Activated CD8-positive, alpha-beta memory T cell treated with anti-CD3 and anti-CD28 coated beads, Interleukin-2, amount 10 ng/mL, durations not matched to agents 7 days and 5 days (primary cell): ENCODE results near the gene KCND1. TPM values are rescaled to one million over a fixed set of nuclear protein-coding genes. Genes with fewer than 3 reads are reported as not detected.

Experiments
- ATAC-seq: fragments of 150-1000 bp; cut with Tn5 transposase; one replicate; pipeline ENCODE4 v1.10.0; 2021; ENCODE audit warnings: moderate library complexity
- CTCF ChIA-PET: fragments of 350-600 bp; sonication (Branson Sonifier 250); formaldehyde crosslinking; loops from one replicate; lab custom pipeline; 2021; ENCODE audit warnings: antibody characterized with exemption; lab: Charles Lee
- DNase-seq: peaks from one replicate; pipeline ENCODE4 v3.0.0-alpha.2; 2020
- H3K27ac Mint-ChIP-seq: one replicate; pipeline ENCODE4 v1.8.0; 2021; ENCODE audit warnings: mild to moderate bottlenecking, mixed read lengths
- H3K27me3 Mint-ChIP-seq: one replicate; pipeline ENCODE4 v1.8.0; 2021; ENCODE audit warnings: mixed read lengths
- H3K36me3 Mint-ChIP-seq: one replicate; pipeline ENCODE4 v1.8.0; 2021; ENCODE audit warnings: mild to moderate bottlenecking, mixed read lengths
- H3K4me1 Mint-ChIP-seq: one replicate; pipeline ENCODE4 v1.8.0; 2021; ENCODE audit warnings: mixed read lengths
- H3K4me3 Mint-ChIP-seq: one replicate; pipeline ENCODE4 v1.8.0; 2021; ENCODE audit warnings: mild to moderate bottlenecking, moderate library complexity, mixed read lengths
- H3K9me3 Mint-ChIP-seq: one replicate; pipeline ENCODE4 v1.8.0; 2022; ENCODE audit warnings: low read depth, mixed read lengths
- total RNA-seq, 2 experiments: library from RNA; stranded (reverse); gene quantifications; one replicate each; pipeline ENCODE4 v1.2.3, GENCODE V29; 2021

KCND1 gene
- total RNA-seq, 2 experiments from 2014 or later, result 2.9 to 5.5 TPM

GRCh38 chrX:48940404-48940955 lies 31.2 kb downstream of the KCND1 start:
- Mint-ChIP-seq H3K36me3 (peaks cover 34% of the 10 kb centered on the region), H3K4me3 (peak overlapping the region; percentile 63), H3K27ac (peak overlapping the region; percentile 97), H3K4me1 (peaks cover 80% of the 10 kb centered on the region), H3K27me3 (no peaks in the 10 kb centered on the region), H3K9me3 (no peaks in the 10 kb centered on the region)
- CTCF ChIA-PET, result interaction anchor here (1.2 to 2.9 kb wide), 6 partner anchors 8 to 203 kb away, joined by 3 to 10 read pairs (median 4); partner anchors contain the start of gene SLC35A2
- DNase-seq, result peak; percentile 75
- no peak for ATAC-seq

GRCh38 chrX:48939524-48940228 lies 32.0 kb downstream of the KCND1 start:
- peak overlapping the region; percentile 63 for H3K4me3 Mint-ChIP-seq
- no peaks in the 10 kb centered on the region for H3K9me3 Mint-ChIP-seq
- peaks cover 88% of the 10 kb centered on the region for H3K4me1 Mint-ChIP-seq
- peak; percentile 58 for DNase-seq
- ATAC-seq, result peak; percentile 13
- peak overlapping the region; percentile 97 for H3K27ac Mint-ChIP-seq
- peaks cover 42% of the 10 kb centered on the region for H3K36me3 Mint-ChIP-seq
- no peaks in the 10 kb centered on the region for H3K27me3 Mint-ChIP-seq
- CTCF ChIA-PET, result interaction anchor here (0.9 to 2.9 kb wide), 7 partner anchors 9 to 203 kb away, joined by 3 to 10 read pairs (median 4); partner anchors contain the start of genes PIM2 and SLC35A2

- H3K9me3 Mint-ChIP-seq, result no peaks in the 10 kb centered on the region
- H3K27me3 Mint-ChIP-seq, result no peaks in the 10 kb centered on the region
- H3K27ac Mint-ChIP-seq, result peak overlapping the region; percentile 97
- DNase-seq (peak; percentile 84), ATAC-seq (peak; percentile 20)
- peaks cover 49% of the 10 kb centered on the region for H3K36me3 Mint-ChIP-seq
- H3K4me1 Mint-ChIP-seq, result peaks cover 90% of the 10 kb centered on the region
- H3K4me3 Mint-ChIP-seq, result peak overlapping the region; percentile 63
- CTCF ChIA-PET, result interaction anchor here (0.6 to 2.9 kb wide), 7 partner anchors 14 to 1079 kb away, joined by 3 to 10 read pairs (median 3); partner anchors contain the start of genes PIM2 and SLC35A2
These were observed 32.8 kb downstream of the KCND1 start for GRCh38 chrX:48938721-48939425.

GRCh38 chrX:48937054-48937907 lies 34.4 kb downstream of the KCND1 start:
- CTCF ChIA-PET, result interaction anchor here (0.7 to 2.2 kb wide), 11 partner anchors 9 to 310 kb away, joined by 3 to 11 read pairs (median 4); partner anchors contain the start of genes HDAC6, SLC35A2 and TIMM17B
- Mint-ChIP-seq H3K9me3 (no peaks in the 10 kb centered on the region), H3K27ac (peak overlapping the region; percentile 97), H3K4me1 (peaks cover 79% of the 10 kb centered on the region), H3K36me3 (peaks cover 42% of the 10 kb centered on the region), H3K4me3 (peak overlapping the region; percentile 51), H3K27me3 (no peaks in the 10 kb centered on the region)
- ATAC-seq (peak; percentile 79), DNase-seq (peak; percentile 95)

- DNase-seq (no peak), ATAC-seq (no peak)
- Mint-ChIP-seq H3K27me3 (no peaks in the 10 kb centered on the region), H3K27ac (peak overlapping the region; percentile 97), H3K4me3 (peak overlapping the region; percentile 51), H3K9me3 (no peaks in the 10 kb centered on the region), H3K36me3 (peaks cover 39% of the 10 kb centered on the region), H3K4me1 (peaks cover 71% of the 10 kb centered on the region)
- CTCF ChIA-PET, result interaction anchor here (0.9 to 2.2 kb wide), 8 partner anchors 10 to 309 kb away, joined by 3 to 11 read pairs (median 6); partner anchors contain the start of genes HDAC6 and TIMM17B
These were observed 35.1 kb downstream of the KCND1 start for GRCh38 chrX:48936429-48937053.

GRCh38 chrX:48935301-48935670 lies 36.4 kb downstream of the KCND1 start:
- Mint-ChIP-seq H3K4me3 (no peak overlapping the region), H3K4me1 (peaks cover 63% of the 10 kb centered on the region), H3K27me3 (no peaks in the 10 kb centered on the region), H3K36me3 (peaks cover 36% of the 10 kb centered on the region), H3K27ac (peak overlapping the region; percentile 64), H3K9me3 (no peaks in the 10 kb centered on the region)
- no peak for DNase-seq
- no peak for ATAC-seq
- CTCF ChIA-PET, result no interaction called here

GRCh38 chrX:48934581-48935300 lies 36.9 kb downstream of the KCND1 start:
- H3K9me3 Mint-ChIP-seq, result no peaks in the 10 kb centered on the region
- no peak overlapping the region for H3K4me3 Mint-ChIP-seq
- CTCF ChIA-PET, result no interaction called here
- no peak for DNase-seq
- H3K27ac Mint-ChIP-seq, result peak overlapping the region; percentile 64
- H3K27me3 Mint-ChIP-seq, result no peaks in the 10 kb centered on the region
- peaks cover 37% of the 10 kb centered on the region for H3K36me3 Mint-ChIP-seq
- ATAC-seq, result no peak
- H3K4me1 Mint-ChIP-seq, result peaks cover 60% of the 10 kb centered on the region

- ATAC-seq (no peak), DNase-seq (no peak)
- no peaks in the 10 kb centered on the region for H3K9me3 Mint-ChIP-seq
- CTCF ChIA-PET, result no interaction called here
- H3K27ac Mint-ChIP-seq, result no peak overlapping the region
- no peaks in the 10 kb centered on the region for H3K27me3 Mint-ChIP-seq
- peaks cover 37% of the 10 kb centered on the region for H3K36me3 Mint-ChIP-seq
- H3K4me3 Mint-ChIP-seq, result no peak overlapping the region
- H3K4me1 Mint-ChIP-seq, result peaks cover 50% of the 10 kb centered on the region
These were observed 37.9 kb downstream of the KCND1 start for GRCh38 chrX:48933757-48934156.

GRCh38 chrX:48927736-48928382 lies 43.8 kb downstream of the KCND1 start:
- peaks cover 27% of the 10 kb centered on the region for H3K4me1 Mint-ChIP-seq
- no peaks in the 10 kb centered on the region for H3K27me3 Mint-ChIP-seq
- H3K36me3 Mint-ChIP-seq, result peaks cover 30% of the 10 kb centered on the region
- no peaks in the 10 kb centered on the region for H3K9me3 Mint-ChIP-seq
- no peak overlapping the region for H3K27ac Mint-ChIP-seq
- CTCF ChIA-PET, result interaction anchor here (0.9 kb wide), 1 partner anchor 10 kb away, joined by 3 read pairs; no protein-coding TSS in a partner anchor
- no peak for DNase-seq
- ATAC-seq, result no peak
- H3K4me3 Mint-ChIP-seq, result no peak overlapping the region

- H3K36me3 Mint-ChIP-seq, result peaks cover 28% of the 10 kb centered on the region
- ATAC-seq (no peak), DNase-seq (no peak)
- no peaks in the 10 kb centered on the region for H3K27me3 Mint-ChIP-seq
- peaks cover 33% of the 10 kb centered on the region for H3K4me1 Mint-ChIP-seq
- no peaks in the 10 kb centered on the region for H3K9me3 Mint-ChIP-seq
- peak overlapping the region; percentile 42 for H3K27ac Mint-ChIP-seq
- CTCF ChIA-PET, result interaction anchor here (0.9 kb wide), 1 partner anchor 10 kb away, joined by 3 read pairs; no protein-coding TSS in a partner anchor
- H3K4me3 Mint-ChIP-seq, result no peak overlapping the region
These were observed 44.5 kb downstream of the KCND1 start for GRCh38 chrX:48927123-48927522.

- ATAC-seq (no peak), DNase-seq (no peak)
- H3K27ac Mint-ChIP-seq, result peak overlapping the region; percentile 78
- no peaks in the 10 kb centered on the region for H3K9me3 Mint-ChIP-seq
- peaks cover 27% of the 10 kb centered on the region for H3K36me3 Mint-ChIP-seq
- no peaks in the 10 kb centered on the region for H3K27me3 Mint-ChIP-seq
- peaks cover 52% of the 10 kb centered on the region for H3K4me1 Mint-ChIP-seq
- no peak overlapping the region for H3K4me3 Mint-ChIP-seq
- CTCF ChIA-PET, result no interaction called here
These were observed 47.4 kb downstream of the KCND1 start for GRCh38 chrX:48924270-48924669.
